ENCODE results near the gene MXI1. TPM values are rescaled to one million over a fixed set of nuclear protein-coding genes. Genes with fewer than 3 reads are reported as not detected.

MXI1 gene
- polyA plus RNA-seq, 1 experiment = 17.1 TPM

DNA sequence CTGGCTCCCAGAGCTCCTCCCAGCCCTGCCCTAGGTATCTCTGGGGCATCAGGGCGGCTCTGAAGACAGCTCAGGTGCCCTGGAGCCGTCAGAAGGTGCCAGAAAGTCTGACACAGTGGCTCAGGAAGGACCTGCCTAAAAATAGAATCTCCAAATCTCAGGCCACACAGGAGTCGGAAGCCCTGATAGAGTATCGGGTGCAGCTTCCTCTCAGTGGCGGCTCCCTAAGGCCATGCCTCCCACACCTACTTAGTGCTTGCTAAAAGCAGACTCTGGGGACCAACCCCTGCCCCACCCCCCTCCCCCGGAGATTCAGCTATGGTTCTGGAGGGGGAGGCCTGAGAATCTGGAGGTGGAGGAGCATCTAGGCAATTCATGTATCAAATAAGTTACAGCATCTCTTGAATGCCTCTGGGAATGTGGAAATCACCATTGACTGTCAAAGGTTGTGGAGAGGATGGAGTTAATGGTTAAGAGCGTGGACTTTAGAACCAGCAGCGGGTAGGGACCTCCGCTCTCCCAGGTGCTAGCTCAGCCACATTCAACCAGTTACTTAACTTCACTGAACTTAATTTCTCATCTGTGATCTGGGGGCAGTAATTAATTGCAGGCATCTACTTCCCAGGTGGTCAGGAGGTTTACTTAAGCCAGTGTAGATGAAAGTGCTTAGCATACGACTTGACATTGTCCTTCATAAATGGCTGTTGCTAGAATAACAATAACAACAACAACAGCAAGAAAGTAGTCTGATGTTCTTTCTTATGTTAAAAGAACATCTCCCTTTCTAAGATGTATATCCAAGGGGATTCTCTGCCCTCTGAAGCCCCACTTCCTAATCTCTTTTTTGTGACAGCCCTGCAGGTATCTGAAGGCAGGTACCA lies 38.6 kb upstream of the MXI1 start:
- POLR2A ChIA-PET = no interaction called here
- Histone ChIP-seq H3K36me3 (ENCODE audit: control insufficient read depth, insufficient read depth, low read length) (no peaks in the 10 kb centered on the region), H3K27me3 (ENCODE audit: control insufficient read depth, insufficient read depth, low read length) (peaks cover 26% of the 10 kb centered on the region), H3K4me3 (ENCODE audit: low read depth, low read length) (no peak overlapping the region)
- DNase-seq (ENCODE audit: low read depth) = no peak
- CTCF ChIA-PET = interaction anchor here (0.8 to 1.2 kb wide), 2 partner anchors 30 kb away, joined by 3 to 5 read pairs; no protein-coding TSS in a partner anchor
- TF ChIP-seq CTCF (IDR thresholded peaks at IDR 0.05; ENCODE audit: insufficient read depth, low read depth, low read length) = no peak

DNA sequence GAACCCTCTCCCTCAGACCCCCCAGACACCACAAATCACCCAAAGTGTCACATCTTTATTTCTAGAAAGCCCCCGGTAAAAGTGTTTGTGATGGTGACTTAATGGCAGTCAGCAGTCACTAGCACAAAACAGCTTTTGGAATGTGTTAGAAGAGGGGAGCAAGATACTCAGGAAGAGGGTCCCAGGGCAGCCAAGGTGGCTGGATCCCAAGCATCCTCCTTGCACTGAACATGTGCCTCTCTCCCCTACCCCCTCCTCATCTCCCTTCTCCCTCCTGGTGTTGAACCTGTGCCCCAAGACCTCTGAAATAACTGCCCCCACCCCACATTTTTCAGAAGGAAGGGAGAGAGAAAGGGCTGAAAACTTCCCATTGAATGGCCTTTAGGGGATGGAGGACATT lies 37.8 kb upstream of the MXI1 start:
- no peak for TF ChIP-seq CTCF (IDR thresholded peaks at IDR 0.05; ENCODE audit: insufficient read depth, low read depth, low read length)
- ChIA-PET CTCF (no interaction called here), POLR2A (no interaction called here)
- Histone ChIP-seq H3K4me3 (ENCODE audit: low read depth, low read length) (no peak overlapping the region), H3K27me3 (ENCODE audit: control insufficient read depth, insufficient read depth, low read length) (peaks cover 26% of the 10 kb centered on the region), H3K36me3 (ENCODE audit: control insufficient read depth, insufficient read depth, low read length) (no peaks in the 10 kb centered on the region)
- DNase-seq (ENCODE audit: low read depth) = no peak

GRCh38 chr10:110170142-110170971 lies 37.0 kb upstream of the MXI1 start:
- POLR2A ChIA-PET = no interaction called here

GRCh38 chr10:110171032-110171431 lies 36.4 kb upstream of the MXI1 start:
- ChIA-PET POLR2A (no interaction called here), CTCF (interaction anchor here (0.7 kb wide), 1 partner anchor 518 kb away, joined by 3 read pairs; no protein-coding TSS in a partner anchor)
- Histone ChIP-seq H3K4me3 (ENCODE audit: low read depth, low read length) (no peak overlapping the region), H3K36me3 (ENCODE audit: control insufficient read depth, insufficient read depth, low read length) (no peaks in the 10 kb centered on the region), H3K27me3 (ENCODE audit: control insufficient read depth, insufficient read depth, low read length) (peaks cover 26% of the 10 kb centered on the region)
- no peak for TF ChIP-seq CTCF (IDR thresholded peaks at IDR 0.05; ENCODE audit: insufficient read depth, low read depth, low read length)
- no peak for DNase-seq (ENCODE audit: low read depth)

More at GRCh38 chr10:110170142-110170971, 37.0 kb upstream of the MXI1 start:
- Histone ChIP-seq H3K27me3 (ENCODE audit: control insufficient read depth, insufficient read depth, low read length) (peaks cover 27% of the 10 kb centered on the region), H3K36me3 (ENCODE audit: control insufficient read depth, insufficient read depth, low read length) (no peaks in the 10 kb centered on the region), H3K4me3 (ENCODE audit: low read depth, low read length) (no peak overlapping the region)
- TF ChIP-seq CTCF (IDR thresholded peaks at IDR 0.05; ENCODE audit: insufficient read depth, low read depth, low read length) = no peak
- DNase-seq (ENCODE audit: low read depth) = no peak
- CTCF ChIA-PET = no interaction called here

DNA sequence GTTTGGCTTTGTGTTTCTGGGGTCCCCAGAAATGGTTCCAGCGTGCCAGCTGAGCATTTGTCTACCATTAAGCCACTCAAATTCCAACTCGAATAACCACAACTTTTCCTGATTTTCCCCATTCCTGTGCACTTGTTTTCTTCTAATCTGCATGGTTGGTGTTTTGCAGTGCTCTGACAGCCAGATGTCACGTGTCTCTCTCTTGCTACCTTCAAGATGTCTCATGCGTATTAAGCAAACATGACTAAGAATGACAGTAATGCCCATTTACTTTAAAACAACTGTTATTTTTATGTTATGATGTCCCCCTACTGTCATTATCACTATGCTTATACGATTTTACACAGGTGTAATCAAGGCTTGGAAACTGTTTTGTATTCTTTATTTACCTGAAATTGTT lies 35.2 kb upstream of the MXI1 start:
- H3K27me3 ChIP-seq (ENCODE audit: control insufficient read depth, insufficient read depth, low read length) = peaks cover 24% of the 10 kb centered on the region
- H3K4me3 ChIP-seq (ENCODE audit: low read depth, low read length) = no peak overlapping the region
- ChIA-PET POLR2A (no interaction called here), CTCF (no interaction called here)
- TF ChIP-seq CTCF (IDR thresholded peaks at IDR 0.05; ENCODE audit: insufficient read depth, low read depth, low read length) = no peak
- no peak for DNase-seq (ENCODE audit: low read depth)
- no peaks in the 10 kb centered on the region for H3K36me3 ChIP-seq (ENCODE audit: control insufficient read depth, insufficient read depth, low read length)
